ENCODE data around the gene ATAD5.

Gene ATAD5

GRCh38 chr17:30897311-30897710, 65.5 kb downstream of the ATAD5 start:
- no peaks in the 10 kb centered on the region for H3K4me1 ChIP-seq (ENCODE audit: control insufficient read depth, low read length)
- no peak overlapping the region for H3K4me2 ChIP-seq (ENCODE audit: low read length)
- TF ChIP-seq, protein P1, sequence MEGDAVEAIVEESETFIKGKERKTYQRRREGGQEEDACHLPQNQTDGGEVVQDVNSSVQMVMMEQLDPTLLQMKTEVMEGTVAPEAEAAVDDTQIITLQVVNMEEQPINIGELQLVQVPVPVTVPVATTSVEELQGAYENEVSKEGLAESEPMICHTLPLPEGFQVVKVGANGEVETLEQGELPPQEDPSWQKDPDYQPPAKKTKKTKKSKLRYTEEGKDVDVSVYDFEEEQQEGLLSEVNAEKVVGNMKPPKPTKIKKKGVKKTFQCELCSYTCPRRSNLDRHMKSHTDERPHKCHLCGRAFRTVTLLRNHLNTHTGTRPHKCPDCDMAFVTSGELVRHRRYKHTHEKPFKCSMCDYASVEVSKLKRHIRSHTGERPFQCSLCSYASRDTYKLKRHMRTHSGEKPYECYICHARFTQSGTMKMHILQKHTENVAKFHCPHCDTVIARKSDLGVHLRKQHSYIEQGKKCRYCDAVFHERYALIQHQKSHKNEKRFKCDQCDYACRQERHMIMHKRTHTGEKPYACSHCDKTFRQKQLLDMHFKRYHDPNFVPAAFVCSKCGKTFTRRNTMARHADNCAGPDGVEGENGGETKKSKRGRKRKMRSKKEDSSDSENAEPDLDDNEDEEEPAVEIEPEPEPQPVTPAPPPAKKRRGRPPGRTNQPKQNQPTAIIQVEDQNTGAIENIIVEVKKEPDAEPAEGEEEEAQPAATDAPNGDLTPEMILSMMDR (IDR thresholded peaks at IDR 0.05; ENCODE audit: low read depth, low read length, poor library complexity, severe bottlenecking): no peak
- no peak for TF ChIP-seq EZH2phosphoT487 (IDR thresholded peaks at IDR 0.05; ENCODE audit: borderline replicate concordance, low read length)
- H3K79me2 ChIP-seq (ENCODE audit: control insufficient read depth, low read length): peaks cover 7% of the 10 kb centered on the region
- H3K4me3 ChIP-seq (ENCODE audit: low read length): no peak overlapping the region
- peaks cover 77% of the 10 kb centered on the region for H3K36me3 ChIP-seq (ENCODE audit: control insufficient read depth, low read length)
- H3K27ac ChIP-seq (ENCODE audit: low read depth, low read length): no peak overlapping the region
- H3F3A ChIP-seq (ENCODE audit: control insufficient read depth, insufficient read depth): peaks cover 55% of the 10 kb centered on the region
- no peaks in the 10 kb centered on the region for H3K27me3 ChIP-seq (ENCODE audit: control insufficient read depth, low read length)
- H4K20me1 ChIP-seq (ENCODE audit: control insufficient read depth, insufficient read depth, low read depth, low read length): no peaks in the 10 kb centered on the region
- H3K9me2 ChIP-seq (replicated peaks; ENCODE audit: control insufficient read depth, low read length): no peaks in the 10 kb centered on the region
- H3K9me3 ChIP-seq (ENCODE audit: control insufficient read depth, insufficient read depth, low read length): no peaks in the 10 kb centered on the region

GRCh38 chr17:30905742-30906100, 74.0 kb downstream of the ATAD5 start:
- Histone ChIP-seq H3K9me3 (ENCODE audit: control insufficient read depth, insufficient read depth, low read length) (no peaks in the 10 kb centered on the region), H3K9me2 (replicated peaks; ENCODE audit: control insufficient read depth, low read length) (no peaks in the 10 kb centered on the region), H3K36me3 (ENCODE audit: control insufficient read depth, low read length) (peaks cover 33% of the 10 kb centered on the region), H3K4me3 (ENCODE audit: low read length) (peak overlapping the region; percentile 86), H3K4me2 (ENCODE audit: low read length) (peak overlapping the region; percentile 96), H3K27ac (ENCODE audit: low read depth, low read length) (peak overlapping the region; percentile 49), H3K27me3 (ENCODE audit: control insufficient read depth, low read length) (no peaks in the 10 kb centered on the region), H3K4me1 (ENCODE audit: control insufficient read depth, low read length) (peaks cover 30% of the 10 kb centered on the region), H4K20me1 (ENCODE audit: control insufficient read depth, insufficient read depth, low read depth, low read length) (no peaks in the 10 kb centered on the region), H3K79me2 (ENCODE audit: control insufficient read depth, low read length) (peaks cover 52% of the 10 kb centered on the region), H3F3A (ENCODE audit: control insufficient read depth, insufficient read depth) (peaks cover 15% of the 10 kb centered on the region)
- TF ChIP-seq, protein P1 (IDR thresholded peaks at IDR 0.05; ENCODE audit: low read depth, low read length, poor library complexity, severe bottlenecking): no peak
- TF ChIP-seq EZH2phosphoT487 (IDR thresholded peaks at IDR 0.05; ENCODE audit: borderline replicate concordance, low read length): no peak

GRCh38 chr17:30906101-30906911, 74.5 kb downstream of the ATAD5 start, which contains the start of gene TEFM:
Gene TEFM (minus strand): TSS chr17:30906238. CDS start chr17:30906198, 40 bp downstream.
- peaks cover 14% of the 10 kb centered on the region for H3F3A ChIP-seq (ENCODE audit: control insufficient read depth, insufficient read depth)
- TF ChIP-seq, protein P1 (IDR thresholded peaks at IDR 0.05; ENCODE audit: low read depth, low read length, poor library complexity, severe bottlenecking): no peak
- no peak for TF ChIP-seq EZH2phosphoT487 (IDR thresholded peaks at IDR 0.05; ENCODE audit: borderline replicate concordance, low read length)

More at GRCh38 chr17:30906101-30906911, 74.5 kb downstream of the ATAD5 start, which contains the start of gene TEFM:
- Histone ChIP-seq H3K36me3 (ENCODE audit: control insufficient read depth, low read length) (peaks cover 29% of the 10 kb centered on the region), H3K79me2 (ENCODE audit: control insufficient read depth, low read length) (peaks cover 51% of the 10 kb centered on the region), H3K27ac (ENCODE audit: low read depth, low read length) (peak within 1 kb of the TSS; percentile 49), H3K9me3 (ENCODE audit: control insufficient read depth, insufficient read depth, low read length) (no peaks in the 10 kb centered on the region), H3K4me3 (ENCODE audit: low read length) (peak within 1 kb of the TSS; percentile 86), H3K4me2 (ENCODE audit: low read length) (peak within 1 kb of the TSS; percentile 96), H4K20me1 (ENCODE audit: control insufficient read depth, insufficient read depth, low read depth, low read length) (no peaks in the 10 kb centered on the region), H3K4me1 (ENCODE audit: control insufficient read depth, low read length) (peaks cover 30% of the 10 kb centered on the region), H3K27me3 (ENCODE audit: control insufficient read depth, low read length) (no peaks in the 10 kb centered on the region), H3K9me2 (replicated peaks; ENCODE audit: control insufficient read depth, low read length) (no peaks in the 10 kb centered on the region)

Data from DOHH2 (cell line).